IPS-NIHi7 (cell line): ENCODE results near the gene LPAR4.
"Not testable (repeated sequence)": the region's sequence is repeated elsewhere in the genome, so short reads cannot be mapped to it uniquely, and the experiment has no call there.

Source experiments
- DNase-seq: peaks from one replicate; pipeline ENCODE4 v3.0.0; 2012; ENCODE audit warnings: mixed read lengths; ENCODE audit errors: extremely low spot score

Gene LPAR4

DNA sequence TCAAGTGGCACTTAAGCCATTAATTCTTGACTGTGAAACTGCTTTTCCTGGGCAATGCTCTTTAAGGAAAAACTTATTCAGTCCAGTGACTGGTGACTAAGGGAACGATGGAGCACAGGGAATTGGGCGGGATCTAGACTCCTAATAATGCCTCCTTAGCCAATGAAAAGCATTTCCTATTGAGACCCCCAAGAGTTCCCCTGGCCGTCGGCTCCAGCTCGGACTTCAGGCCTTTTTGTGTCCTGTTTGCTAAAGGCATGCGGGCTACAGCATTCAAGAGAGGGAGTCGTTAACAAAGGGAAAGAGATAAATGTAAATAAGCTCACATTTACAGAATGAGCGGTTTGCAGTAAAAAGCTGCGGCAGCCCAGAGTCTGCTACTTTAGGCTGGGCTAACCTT, at the start of gene LPAR4:
TSS of gene LPAR4 (plus strand) at position 232 of the 400 bp plus-strand sequence. CDS start 7,150 bp downstream, outside the sequence.
- peak; percentile 41 for DNase-seq

- DNase-seq: no peak
Observed at GRCh38 chrX:78706071-78706470, 41.4 kb upstream of the LPAR4 start.

DNA sequence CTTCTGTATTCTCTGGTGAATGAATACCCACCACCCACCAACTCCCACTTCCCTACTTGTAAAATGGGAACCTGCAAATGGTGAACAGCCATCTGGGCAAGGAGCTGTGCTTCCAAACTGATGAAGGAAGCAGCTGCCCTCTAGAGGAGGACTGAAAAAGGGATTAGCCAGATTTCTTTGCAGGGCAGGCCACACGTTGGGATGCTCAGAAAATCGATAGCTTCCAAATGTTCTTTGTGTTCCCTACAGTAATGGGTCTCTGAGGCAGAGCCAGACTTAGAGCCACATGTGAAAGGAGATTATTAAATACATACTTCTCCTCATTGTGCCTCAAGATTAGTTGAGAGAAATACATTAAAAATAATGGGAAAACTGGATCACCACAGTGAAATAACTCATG, 39.3 kb upstream of the LPAR4 start:
- peak; percentile 42 for DNase-seq

- DNase-seq: no peak
Observed at GRCh38 chrX:78708816-78709215, 38.7 kb upstream of the LPAR4 start.

- DNase-seq: no peak
Observed at GRCh38 chrX:78710171-78710570, 37.3 kb upstream of the LPAR4 start.

GRCh38 chrX:78712336-78712735, 35.2 kb upstream of the LPAR4 start:
- DNase-seq: no peak

DNA sequence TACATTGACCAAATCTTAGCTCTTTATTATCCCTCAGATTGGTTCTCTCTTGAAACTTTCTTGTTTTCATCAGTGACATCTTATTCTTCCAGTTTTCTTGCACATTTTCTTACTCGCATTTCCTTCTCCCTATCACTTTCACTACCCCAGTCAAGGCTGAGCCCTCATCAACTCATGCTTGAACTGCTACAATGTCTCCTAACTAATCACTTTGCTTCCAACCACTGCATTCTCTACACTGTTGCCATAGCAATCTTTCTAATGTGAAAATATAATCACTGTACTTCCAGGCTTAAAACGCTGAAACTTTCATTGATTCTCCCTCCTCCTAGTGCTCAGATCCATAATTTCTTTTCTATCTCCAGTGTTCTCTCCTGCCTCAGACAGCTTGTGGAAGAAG, 22.2 kb upstream of the LPAR4 start:
- no peak for DNase-seq

GRCh38 chrX:78746496-78746895, 1.0 kb upstream of the LPAR4 start:
- DNase-seq: peak; percentile 28

- DNase-seq: no peak
Observed at GRCh38 chrX:78747971-78748370, 451 bp downstream of the LPAR4 start.

DNA sequence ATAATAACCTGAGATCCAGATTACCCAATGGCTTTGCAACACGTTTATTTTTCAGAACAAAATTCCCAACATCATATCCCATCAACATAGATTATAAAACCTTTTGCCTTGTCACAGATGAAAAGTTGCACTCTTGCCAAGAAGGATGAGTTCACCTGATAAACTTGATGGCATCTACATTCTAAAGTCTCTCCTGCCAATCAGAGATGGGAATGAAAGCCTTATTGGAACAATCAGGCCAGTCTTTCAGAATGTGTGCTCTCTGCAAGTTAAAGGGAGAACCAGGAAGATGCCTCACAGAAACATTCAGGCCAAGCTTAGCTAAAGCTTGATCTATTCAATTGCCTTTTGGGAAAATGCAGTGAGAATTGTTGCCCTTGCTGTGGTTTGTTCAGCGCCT, 1.3 kb downstream of the LPAR4 start:
- DNase-seq: no peak

DNA sequence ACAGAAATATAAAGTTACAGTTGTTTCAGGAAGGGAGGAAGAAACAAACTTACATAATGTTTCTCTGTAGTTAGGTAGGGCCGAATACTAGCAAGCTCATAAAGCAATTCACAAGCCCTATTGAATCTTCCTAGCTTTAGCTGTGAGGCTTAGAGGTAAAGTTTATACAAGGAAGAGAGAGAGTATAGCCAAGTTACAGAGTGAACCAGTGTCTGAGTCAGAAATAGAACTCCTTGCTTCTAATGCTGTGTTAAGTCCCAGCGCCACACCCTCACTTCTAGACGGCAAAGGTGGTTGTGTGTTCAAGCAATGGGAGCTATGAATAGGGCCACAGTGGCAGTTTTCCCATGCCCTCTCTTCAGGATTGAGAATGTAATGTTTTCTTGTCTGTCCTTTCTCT, 6.1 kb downstream of the LPAR4 start:
- DNase-seq: no peak

DNA sequence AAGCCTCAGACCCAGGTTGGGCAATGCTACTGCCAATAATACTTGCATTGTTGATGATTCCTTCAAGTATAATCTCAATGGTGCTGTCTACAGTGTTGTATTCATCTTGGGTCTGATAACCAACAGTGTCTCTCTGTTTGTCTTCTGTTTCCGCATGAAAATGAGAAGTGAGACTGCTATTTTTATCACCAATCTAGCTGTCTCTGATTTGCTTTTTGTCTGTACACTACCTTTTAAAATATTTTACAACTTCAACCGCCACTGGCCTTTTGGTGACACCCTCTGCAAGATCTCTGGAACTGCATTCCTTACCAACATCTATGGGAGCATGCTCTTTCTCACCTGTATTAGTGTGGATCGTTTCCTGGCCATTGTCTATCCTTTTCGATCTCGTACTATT, 7.4 kb downstream of the LPAR4 start:
- no peak for DNase-seq

GRCh38 chrX:78759081-78759480, 11.6 kb downstream of the LPAR4 start:
- no peak for DNase-seq

DNA sequence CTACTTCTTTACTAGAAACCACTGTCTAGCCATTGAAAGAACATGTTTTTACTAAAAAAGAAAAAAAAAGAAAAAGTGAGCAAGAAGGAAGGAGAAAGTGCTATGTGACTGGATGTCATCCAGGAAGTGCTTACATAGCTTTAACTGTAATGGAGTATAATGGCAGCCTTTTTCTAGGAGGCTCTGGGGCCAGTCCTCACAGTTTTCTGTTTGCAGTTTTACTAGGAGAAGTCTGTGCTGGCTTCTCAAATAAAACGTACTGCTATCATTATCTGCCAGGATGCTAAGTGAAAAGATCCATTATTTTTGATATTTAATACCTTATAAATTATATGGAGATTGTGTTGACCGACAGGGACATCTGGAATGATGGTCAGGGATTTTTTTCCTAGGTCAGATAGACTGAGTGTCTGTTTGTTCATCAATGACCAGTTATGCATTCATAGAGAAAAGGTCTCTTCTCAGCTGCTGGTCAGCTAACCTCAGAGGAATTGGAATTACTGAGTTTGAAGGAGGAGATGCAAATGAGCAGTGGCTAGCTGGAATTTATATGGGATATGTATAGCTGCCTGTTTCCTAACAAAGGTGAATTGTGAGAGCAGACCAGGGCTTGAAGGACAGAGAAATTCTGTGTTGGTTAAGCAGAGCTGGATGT, 21.7 kb downstream of the LPAR4 start:
- DNase-seq: no peak

- no peak for DNase-seq
Observed at GRCh38 chrX:78769946-78770345, 22.4 kb downstream of the LPAR4 start.

DNA sequence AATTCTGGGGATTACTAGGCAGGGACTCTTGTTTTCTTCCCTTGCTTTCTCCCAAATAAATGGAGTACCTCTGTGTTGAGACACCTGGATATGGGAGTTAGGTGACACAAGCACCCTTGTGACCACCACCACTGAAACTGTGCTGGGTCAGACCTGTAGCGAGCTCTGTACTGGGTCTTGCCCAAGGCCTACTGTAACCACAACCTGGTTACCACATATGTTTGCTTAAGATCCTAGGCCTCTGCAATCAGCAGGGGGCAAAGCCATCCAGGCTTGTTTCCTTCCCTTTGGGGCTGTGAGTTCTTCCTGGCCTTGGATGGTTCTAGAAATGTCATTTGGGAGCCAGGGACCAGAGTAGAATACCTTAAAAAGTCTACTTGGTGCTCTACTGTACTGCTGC, 49.4 kb downstream of the LPAR4 start:
- DNase-seq: no peak

DNA sequence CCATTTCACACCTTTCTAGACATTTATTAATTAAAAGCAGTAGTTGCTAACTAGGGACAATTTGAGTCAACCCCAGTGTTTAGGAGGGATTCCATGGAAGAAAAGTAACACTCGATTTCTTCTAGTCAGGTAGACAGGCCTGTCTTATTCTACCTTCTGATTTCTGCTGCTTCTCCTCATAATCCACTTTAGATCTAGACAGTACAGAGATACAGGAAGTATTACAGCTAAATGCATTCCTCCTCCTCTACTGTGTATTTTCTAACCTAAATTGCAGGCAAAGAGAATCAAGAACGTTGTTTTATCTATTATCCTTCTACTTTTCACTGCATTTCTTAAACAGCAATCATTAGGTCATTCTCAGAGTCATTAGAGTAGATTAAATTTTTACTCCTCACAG, 52.6 kb downstream of the LPAR4 start:
- no peak for DNase-seq

DNA sequence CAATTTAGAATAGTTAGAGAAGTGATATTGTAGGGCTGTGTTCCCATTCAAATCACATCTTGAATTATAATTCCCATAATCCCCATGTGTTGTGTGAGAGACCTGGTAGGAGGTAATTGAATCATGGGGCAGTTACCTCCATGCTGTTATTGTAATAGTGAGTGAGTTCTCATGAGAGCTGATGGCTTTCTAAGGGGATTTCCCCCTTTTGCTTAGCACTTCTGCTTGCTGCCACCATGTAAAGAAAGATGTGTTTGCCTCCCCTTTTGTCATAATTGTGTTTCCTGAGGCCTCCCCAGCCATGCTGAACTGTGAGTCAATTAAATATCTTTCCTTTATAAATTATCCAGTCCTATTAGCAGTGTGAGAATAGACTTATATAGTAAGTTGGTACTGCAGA, 53.2 kb downstream of the LPAR4 start:
- no peak for DNase-seq

DNA sequence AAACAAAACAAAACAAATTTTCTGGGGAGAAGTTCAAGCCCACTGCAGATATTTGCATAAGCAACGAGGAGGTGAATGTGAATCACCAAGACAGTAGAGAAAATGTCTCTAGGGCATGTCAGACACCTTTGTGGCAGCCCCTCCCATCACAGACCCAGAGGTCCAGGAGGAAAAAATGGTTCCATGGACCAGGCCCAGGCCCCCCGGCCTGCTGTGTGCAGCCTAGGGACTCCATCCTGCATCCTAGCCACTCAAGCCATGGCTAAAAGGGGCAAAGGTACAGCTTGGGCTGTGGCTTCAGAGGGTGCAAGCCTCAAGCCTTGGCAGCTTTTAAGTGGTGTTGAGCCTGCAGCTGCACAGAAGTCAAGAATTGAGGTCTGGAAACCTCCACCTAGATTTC, 54.0 kb downstream of the LPAR4 start:
- no peak for DNase-seq

DNA sequence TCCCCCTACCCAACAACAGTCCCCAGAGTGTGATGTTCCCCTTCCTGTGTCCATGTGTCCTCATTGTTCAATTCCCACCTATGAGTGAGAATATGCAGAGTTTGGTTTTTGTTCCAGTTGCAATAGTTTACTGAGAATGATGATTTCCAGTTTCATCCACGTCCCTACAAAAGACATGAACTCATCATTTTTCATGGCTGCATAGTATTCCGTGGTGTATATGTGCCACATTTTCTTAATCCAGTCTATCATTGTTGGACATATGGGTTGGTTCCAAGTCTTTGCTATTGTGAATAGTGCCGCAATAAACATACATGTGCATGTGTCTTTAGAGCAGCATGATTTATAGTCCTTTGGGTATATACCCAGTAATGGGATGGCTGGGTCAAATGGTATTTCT, 55.0 kb downstream of the LPAR4 start:
- DNase-seq: not testable (repeated sequence)
